Right atrium auricular region (tissue), 2 donors: Measurements from ENCODE around the gene COASY. TPM values are rescaled to one million over a fixed set of nuclear protein-coding genes. Genes with fewer than 3 reads are reported as not detected.

Experiments used
- DNase-seq: peaks from one replicate; pipeline ENCODE4 v3.0.0-alpha.2; 2019; ENCODE audit warnings: low spot score
- H3K27ac ChIP-seq, 2 donors: fragments of 200-600 bp; sonication (generic); 1 replicate in 1 of 2; 2 replicates in 1 of 2; pipeline ENCODE4 v1.5.1; 2016 to 2019
- H3K27me3 ChIP-seq, 2 donors: fragments of 200-600 bp; sonication (generic); one replicate each; pipeline versions ENCODE4 v1.5.1 to v1.6.0; 2017 to 2019
- H3K36me3 ChIP-seq: fragments of 200-600 bp; sonication (generic); one replicate; pipeline ENCODE4 v1.5.1; 2016
- H3K4me1 ChIP-seq, 2 donors: fragments of 200-600 bp; sonication (generic); one replicate each; pipeline versions ENCODE4 v1.5.1 to v1.6.0; 2017 to 2019
- H3K4me3 ChIP-seq, 2 donors: fragments of 200-600 bp; sonication (generic); 1 replicate in 1 of 2; 2 replicates in 1 of 2; pipeline ENCODE4 v1.5.1; 2017 to 2019; ENCODE audit warnings: mild to moderate bottlenecking in 1 of 2, moderate library complexity in 1 of 2
- H3K9me3 ChIP-seq, 2 donors: fragments of 200-600 bp; sonication (generic); one replicate each; pipeline ENCODE4 v1.5.1; 2019
- CTCF ChIP-seq, 2 donors: fragments of 200-600 bp; sonication (generic); IDR thresholded peaks; one replicate each; pipeline ENCODE4 v1.5.1; 2019; ENCODE audit warnings: antibody characterized with exemption in 2 of 2
- total RNA-seq, 2 donors: library from RNA; depleted of rRNA; stranded (reverse); fragments of >200 nt; gene quantifications; one replicate each; pipeline ENCODE4 v1.1.0, GENCODE V29; 2016

Gene COASY
- total RNA-seq, 2 donors from 2014 or later, result 18.1 to 19.0 TPM

- H3K4me1 ChIP-seq, result peaks cover 0 to 50% of the 10 kb centered on the region in 2 donors
- TF ChIP-seq CTCF (IDR thresholded peaks at IDR 0.05), result no peak
- no peaks in the 10 kb centered on the region for H3K27me3 ChIP-seq
- H3K27ac ChIP-seq, result peak overlapping the region; percentile 60 to 62
- H3K36me3 ChIP-seq, result no peaks in the 10 kb centered on the region
- H3K9me3 ChIP-seq, result no peaks in the 10 kb centered on the region
- DNase-seq, result no peak
- H3K4me3 ChIP-seq, result no peak overlapping the region
Measured at GRCh38 chr17:42526031-42526444, 35.9 kb upstream of the COASY start.

- H3K27ac ChIP-seq, result no peak overlapping the region
- H3K27me3 ChIP-seq, result no peaks in the 10 kb centered on the region
- DNase-seq, result no peak
- peaks cover 0 to 31% of the 10 kb centered on the region in 2 donors for H3K4me1 ChIP-seq
- H3K4me3 ChIP-seq, result no peak overlapping the region
- no peaks in the 10 kb centered on the region for H3K36me3 ChIP-seq
- no peak for TF ChIP-seq CTCF (IDR thresholded peaks at IDR 0.05)
- no peaks in the 10 kb centered on the region for H3K9me3 ChIP-seq
Measured at GRCh38 chr17:42527932-42528331, 34.0 kb upstream of the COASY start.

- H3K4me3 ChIP-seq, result no peak overlapping the region
- H3K36me3 ChIP-seq, result no peaks in the 10 kb centered on the region
- no peak for DNase-seq
- TF ChIP-seq CTCF (IDR thresholded peaks at IDR 0.05), result no peak
- no peaks in the 10 kb centered on the region for H3K9me3 ChIP-seq
- peaks cover 0 to 28% of the 10 kb centered on the region in 2 donors for H3K4me1 ChIP-seq
- no peak overlapping the region for H3K27ac ChIP-seq
- H3K27me3 ChIP-seq, result no peaks in the 10 kb centered on the region
Measured at GRCh38 chr17:42529061-42529460, 32.9 kb upstream of the COASY start.

GRCh38 chr17:42530952-42531454, 30.9 kb upstream of the COASY start:
- no peak for DNase-seq
- Histone ChIP-seq H3K4me1 (peaks cover 0 to 25% of the 10 kb centered on the region in 2 donors), H3K9me3 (no peaks in the 10 kb centered on the region), H3K4me3 (no peak overlapping the region), H3K36me3 (no peaks in the 10 kb centered on the region), H3K27ac (peak overlapping the region in 1 of 2 donors; percentile 81), H3K27me3 (no peaks in the 10 kb centered on the region)
- TF ChIP-seq CTCF (IDR thresholded peaks at IDR 0.05), result no peak

- Histone ChIP-seq H3K27me3 (no peaks in the 10 kb centered on the region), H3K4me1 (peaks cover 0 to 21% of the 10 kb centered on the region in 2 donors), H3K27ac (peak overlapping the region; percentile 79 to 81), H3K9me3 (no peaks in the 10 kb centered on the region), H3K4me3 (peak overlapping the region; percentile 45 to 58), H3K36me3 (no peaks in the 10 kb centered on the region)
- peak; percentile 28 to 64 for TF ChIP-seq CTCF (IDR thresholded peaks at IDR 0.05)
- DNase-seq, result no peak
Measured at GRCh38 chr17:42531455-42532354, 30.2 kb upstream of the COASY start.
